GM18498 (cell line): ENCODE data around the gene NFYC.

Experiments
- ATAC-seq: cut with Tn5 transposase; IDR thresholded peaks from one replicate; pipeline ENCODE4 v1.9.1; 2021; ENCODE audit warnings: mild to moderate bottlenecking, moderate library complexity; ENCODE audit not compliant: unreplicated experiment

The NFYC gene

DNA sequence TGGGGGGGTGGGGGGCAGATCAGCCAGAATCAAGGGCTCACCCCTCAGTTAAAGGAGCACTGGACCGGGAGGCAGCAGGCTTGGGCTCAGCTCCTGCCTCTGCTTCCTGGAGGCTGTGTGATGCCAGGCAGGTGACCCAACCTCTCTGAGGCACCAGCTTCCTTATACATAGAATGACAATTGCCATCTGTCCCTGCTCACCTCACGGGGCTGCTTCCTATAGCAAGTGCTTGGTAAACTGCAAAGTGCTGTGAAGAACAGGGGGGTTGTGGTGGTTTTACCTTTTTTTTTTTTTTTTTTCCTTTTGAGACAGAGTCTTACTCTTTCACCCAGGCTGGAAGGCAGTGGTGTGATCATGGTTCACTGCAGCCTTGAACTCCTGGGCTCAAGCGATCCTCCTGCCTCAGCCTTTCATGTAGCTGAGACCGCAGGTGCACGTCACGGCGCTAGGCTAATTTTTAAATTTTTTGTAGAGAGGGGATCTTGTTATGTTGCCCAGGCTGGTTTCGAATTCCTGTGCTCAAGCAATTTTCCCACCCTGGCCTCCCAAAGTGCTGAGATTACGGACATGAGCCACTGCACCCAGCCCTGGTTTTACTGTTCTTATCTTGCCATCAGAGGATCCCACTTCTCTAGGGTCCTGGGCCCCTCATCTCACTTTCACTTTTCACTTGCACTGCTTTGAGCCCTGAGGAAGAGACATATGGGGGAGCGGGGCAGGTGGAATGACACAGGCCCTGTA is 103.6 kb downstream of the NFYC start:
- ATAC-seq: no peak

DNA sequence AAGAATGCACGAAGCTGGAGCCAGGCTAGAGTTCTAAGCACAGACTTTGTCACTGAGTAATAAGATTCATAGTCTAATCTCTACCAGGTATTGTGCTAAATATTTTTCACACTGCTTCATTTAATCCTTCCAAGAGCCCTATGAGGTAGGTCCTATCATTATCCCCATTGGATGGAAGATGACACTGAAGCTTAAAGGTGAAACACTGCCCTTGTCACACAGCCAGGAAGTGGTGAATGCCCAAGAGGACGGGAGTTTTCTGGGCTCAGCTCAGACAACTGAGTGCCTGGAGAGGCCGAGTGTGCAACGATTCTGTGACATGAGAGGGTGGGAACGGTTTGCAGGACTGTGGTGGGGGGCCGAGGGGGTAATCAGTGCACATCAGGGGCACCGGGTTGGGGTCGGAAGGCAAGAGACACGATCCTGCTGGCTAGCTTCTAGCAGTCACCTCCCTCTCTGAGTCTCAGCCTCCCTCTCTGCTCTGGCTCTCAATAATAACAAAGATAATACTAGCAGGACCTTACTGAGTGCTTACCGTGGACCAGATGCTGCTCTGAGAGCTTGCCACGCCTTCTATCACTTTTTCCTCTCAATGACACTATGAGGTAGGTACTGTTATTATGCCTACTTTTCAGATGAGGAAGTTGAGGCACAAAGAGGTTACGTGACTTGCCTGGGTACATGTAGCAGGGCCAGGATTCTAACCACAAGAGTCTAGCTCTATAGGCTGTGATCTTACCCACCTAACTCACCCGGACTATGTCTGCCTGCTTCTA is 104.5 kb downstream of the NFYC start:
- no peak for ATAC-seq

GRCh38 chr1:40796939-40797667 is 105.6 kb downstream of the NFYC start:
- ATAC-seq: no peak

DNA sequence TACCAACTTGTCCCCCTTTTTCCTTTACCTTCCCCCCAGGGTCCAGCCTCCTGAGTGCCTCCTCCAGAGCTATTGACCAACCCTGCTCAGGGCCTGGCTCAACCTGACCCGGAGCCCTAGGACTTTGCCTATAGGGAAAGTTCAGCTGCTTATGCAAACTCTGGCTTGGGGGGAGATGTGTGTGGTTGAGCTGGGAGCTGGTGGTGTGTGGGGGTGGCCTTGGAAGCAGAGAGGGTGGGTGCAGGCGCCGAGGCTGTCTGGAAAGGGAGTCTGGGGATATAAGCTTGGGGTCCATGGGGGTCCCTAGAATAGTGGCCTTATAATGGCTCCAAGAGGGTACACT is 106.1 kb downstream of the NFYC start:
- ATAC-seq: no peak

DNA sequence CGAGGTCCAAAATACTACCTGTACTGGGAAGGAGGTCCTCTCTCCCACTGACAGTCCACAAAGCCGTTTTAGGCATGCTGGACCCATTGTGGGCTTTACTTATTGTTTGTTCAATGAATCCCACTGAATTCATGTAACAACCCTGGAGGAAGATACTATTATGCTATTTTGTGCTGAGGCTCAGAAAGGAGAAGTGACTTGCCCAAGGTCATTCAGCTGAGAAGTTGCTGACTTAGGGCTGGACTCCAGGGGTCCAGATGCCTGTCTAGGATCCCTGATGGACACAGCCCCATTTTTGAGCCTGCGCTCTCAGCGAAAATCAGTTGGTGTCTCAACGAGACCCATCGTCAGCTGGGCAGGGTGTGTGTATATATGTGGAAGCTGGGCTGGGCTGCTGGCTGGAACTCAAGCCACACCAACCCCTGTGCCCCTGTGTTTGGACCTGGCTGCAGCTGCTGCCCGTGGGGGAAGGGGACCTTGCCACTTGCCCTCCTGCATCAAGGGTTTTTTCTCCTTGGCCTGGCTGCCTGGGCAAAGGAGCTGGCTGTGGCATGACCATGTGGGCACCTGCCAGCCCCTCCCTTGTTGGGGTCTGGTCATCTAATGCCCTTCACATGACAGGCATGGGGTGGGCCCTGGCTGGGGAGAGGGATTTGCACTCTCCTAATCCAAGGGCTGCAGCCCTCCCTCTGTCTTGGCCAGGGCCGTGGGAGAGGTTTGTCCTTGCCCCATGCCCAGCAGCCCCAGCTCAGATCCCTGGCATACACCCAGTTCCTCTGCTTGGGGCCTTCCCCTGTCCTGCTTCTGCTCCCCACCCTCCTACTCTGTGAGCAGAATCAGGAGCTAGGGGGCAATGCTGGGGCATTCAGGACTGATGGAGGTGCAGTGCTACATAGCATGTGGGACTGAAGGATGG is 107.1 kb downstream of the NFYC start:
- no peak for ATAC-seq

GRCh38 chr1:40799351-40799867 is 107.9 kb downstream of the NFYC start:
- no peak for ATAC-seq

GRCh38 chr1:40801742-40802077 is 110.2 kb downstream of the NFYC start:
- ATAC-seq: no peak

DNA sequence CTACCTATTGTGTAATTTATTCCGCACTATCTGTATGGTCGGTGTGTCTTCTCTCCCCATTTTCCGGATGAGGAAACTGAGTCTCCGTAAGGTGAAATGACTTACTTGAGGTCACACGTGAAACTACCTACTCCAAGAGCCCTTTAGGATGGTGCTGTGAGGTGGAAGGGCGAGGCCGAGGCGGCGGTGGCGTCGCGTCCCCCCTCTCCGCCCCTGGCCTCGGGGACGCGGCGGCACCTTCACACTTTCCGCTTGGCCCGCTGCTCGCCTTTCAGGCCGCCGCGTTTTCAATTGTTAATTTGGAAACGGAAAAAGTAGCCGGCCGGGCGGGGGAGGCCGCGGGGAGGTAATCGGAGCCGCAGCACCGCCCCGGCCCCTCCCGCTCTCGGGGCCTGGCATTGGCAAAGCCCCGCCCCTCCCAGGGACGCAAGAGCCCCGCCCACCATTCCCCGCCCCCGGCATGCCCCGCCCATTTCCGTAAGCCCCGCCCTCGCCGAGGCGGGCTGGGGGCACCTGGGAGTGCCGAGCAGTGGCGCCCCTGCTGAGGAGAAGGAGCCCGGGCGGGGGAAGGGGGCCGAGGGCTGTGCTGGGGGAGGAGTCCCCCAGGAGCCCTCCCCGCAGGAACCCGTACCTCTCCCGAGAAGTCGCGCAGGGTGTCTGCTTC is 110.7 kb downstream of the NFYC start:
- peak; percentile 74 for ATAC-seq

DNA sequence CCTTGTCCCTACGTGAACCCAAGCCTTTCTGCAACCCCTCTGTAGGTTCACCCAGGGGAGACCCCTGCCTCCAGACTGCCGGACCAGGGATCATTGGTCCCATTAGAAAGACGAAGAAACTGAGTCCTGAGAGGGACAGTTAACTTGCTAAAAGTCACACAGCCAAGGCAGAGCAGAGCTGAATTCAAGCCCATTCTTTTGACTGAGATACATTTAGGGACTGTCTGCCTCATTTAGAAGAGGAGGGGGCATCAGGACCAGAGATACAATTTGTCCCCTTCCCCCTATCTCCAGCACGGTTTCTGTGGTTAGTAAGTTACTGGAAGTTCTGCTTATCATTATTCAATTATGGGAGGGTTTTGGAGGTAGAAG is 111.2 kb downstream of the NFYC start:
- no peak for ATAC-seq

GRCh38 chr1:40803447-40803846 is 111.9 kb downstream of the NFYC start:
- no peak for ATAC-seq

GRCh38 chr1:40803902-40804301 is 112.4 kb downstream of the NFYC start:
- no peak for ATAC-seq

DNA sequence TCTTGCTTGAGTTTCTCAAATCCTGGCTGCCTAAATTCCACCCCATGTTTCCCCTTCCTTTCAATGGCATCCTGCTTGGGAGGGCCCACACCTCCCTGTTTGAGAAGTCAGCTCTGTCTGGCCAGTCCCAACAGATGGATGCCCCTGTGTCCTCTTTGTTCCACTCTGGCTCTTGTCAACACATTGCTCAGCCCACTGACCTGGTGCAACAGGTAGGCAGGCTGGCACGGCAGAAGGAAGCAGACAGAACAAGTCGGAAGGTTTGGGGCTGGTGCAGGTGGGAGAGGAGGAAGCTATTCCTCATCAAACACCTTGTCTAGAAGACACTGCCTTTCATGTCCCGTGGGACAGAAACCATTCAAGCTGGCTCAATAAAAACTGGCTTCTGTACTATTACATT is 114.7 kb downstream of the NFYC start:
- ATAC-seq: no peak

DNA sequence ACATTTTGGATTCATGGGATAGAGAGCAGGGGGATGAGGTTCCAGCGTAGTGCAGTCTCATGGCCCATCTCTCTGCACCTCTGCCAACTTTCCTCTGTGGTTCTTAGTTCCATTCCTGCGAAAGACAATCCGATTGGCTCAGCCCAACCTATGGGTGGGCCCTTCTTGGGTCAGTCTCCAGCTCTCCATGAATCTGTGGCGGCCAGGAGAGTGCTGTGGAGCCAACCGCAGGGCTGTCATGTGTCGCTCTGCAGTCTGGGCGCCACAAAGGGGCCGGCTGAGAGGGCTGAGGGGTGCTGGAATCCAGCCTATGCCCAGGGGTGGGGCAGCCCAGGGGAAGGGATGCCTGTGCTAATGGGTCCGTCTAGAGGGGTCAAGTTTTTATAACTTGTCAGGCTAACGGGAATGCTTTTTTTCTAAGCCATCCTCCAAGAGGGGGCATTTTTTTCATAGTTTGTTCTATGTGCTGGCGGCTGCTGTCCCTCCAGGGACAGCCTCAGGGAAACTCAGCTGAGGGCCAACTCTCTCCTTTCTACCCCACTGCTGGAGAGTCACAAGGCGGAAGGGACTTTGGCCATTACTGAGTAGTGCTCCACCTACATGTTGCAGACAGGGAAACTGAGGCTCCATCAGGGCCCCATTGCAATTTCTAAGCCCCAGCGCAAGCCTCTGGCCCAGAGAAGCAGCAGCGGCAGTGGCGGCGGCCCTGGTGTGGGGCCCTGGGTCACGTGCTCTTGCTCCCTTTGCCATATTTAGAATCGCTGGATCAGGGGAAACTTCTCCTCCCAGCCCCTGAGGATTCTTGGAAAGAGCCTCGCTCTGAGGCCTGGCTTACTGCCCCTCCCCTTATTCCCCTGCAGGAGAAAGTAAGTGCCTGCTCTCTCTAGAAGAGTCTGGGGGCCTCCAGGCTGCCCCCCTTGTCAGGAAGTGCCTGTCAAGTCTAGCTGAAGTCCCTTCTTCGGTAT is 115.5 kb downstream of the NFYC start:
- ATAC-seq: no peak

DNA sequence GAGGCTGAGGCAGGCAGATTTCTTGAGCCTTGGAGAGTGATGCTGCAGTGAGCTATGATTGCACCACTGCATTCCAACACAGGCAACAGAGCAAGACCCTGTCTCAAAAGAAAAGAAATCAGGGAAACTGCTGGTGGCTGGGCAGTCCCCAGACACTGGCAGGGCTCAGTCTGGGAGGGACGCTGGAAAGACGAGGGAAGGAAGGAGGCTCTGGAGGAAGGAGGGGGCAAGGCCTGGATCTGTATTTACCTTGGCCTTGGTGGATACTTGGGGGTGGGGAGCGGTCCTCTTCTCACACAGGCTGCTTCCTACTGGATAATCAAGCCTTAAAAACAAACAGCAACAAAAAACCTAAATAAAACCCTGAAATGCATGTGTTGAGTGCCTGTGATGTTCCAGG is 116.5 kb downstream of the NFYC start:
- no peak for ATAC-seq

GRCh38 chr1:40808444-40808843 is 116.9 kb downstream of the NFYC start:
- no peak for ATAC-seq

- ATAC-seq: no peak
Observed at GRCh38 chr1:40808909-40809308, 117.4 kb downstream of the NFYC start.

DNA sequence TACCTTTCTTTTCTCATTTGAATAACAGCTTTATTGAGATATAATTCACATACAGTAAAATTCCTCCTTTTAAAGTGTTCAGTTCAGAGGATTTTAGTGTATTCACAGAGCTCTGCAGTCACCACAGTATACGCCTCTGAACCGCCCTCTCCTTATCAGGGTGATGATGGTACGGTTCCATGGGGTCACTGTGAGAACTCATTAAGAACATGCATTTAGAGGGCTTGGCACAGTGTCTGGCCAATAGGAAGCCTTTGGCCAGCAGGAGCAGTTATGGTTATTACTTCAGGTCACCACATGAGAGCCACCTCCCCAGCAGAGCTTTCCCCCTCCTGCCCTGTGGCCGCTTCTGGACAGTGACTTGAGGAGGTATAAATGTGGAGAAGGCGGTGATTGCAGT is 119.4 kb downstream of the NFYC start:
- ATAC-seq: no peak

- ATAC-seq: no peak
Observed at GRCh38 chr1:40815420-40815819, 123.9 kb downstream of the NFYC start.

DNA sequence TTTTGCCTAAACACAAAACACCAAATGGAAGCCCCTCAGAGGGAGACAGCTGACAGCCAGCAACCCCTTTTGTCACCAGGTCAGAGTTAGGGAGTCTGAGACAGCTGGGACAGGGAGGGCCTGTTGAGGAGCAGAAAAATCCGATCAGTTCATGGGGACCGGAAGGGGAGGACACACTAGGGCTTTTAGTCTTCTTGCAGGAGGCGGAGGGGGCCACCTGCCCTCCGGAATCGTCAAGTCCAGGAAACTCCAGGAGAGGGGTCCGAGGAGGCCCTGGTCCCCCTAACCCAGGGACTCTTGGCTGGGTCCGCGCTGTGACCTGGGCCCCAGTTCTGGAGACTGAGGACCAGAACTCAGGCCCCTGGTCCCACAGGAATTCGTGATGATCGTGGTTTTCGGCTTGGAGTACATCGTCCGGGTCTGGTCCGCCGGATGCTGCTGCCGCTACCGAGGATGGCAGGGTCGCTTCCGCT is 126.3 kb downstream of the NFYC start:
- ATAC-seq: peak; percentile 19
